HCT116 (cell line): ENCODE measurements around the gene DLD. TPM values are rescaled to one million over a fixed set of nuclear protein-coding genes. Genes with fewer than 3 reads are reported as not detected.
"Not testable (repeated sequence)": the region's sequence is repeated elsewhere in the genome, so short reads cannot be mapped to it uniquely, and the experiment has no call there.

ENCODE experiments used
- ATAC-seq: fragments of 200-7000 bp; cut with Tn5 transposase; 2 replicates; pipeline ENCODE4 v1.9.1; 2020; ENCODE audit warnings: mild to moderate bottlenecking, moderate library complexity
- BruUV-seq: library from RNA; stranded (reverse); fragments of 400-500 nt; replicated peaks from 2 replicates; lab custom pipeline; 2021; lab: Mats Ljungman, UMichigan
- CTCF ChIA-PET: fragments of 300-600 bp; sonication (Branson Sonifier 250); formaldehyde crosslinking; loops from one replicate; lab custom pipeline; 2021; ENCODE audit warnings: antibody characterized with exemption; lab: Charles Lee
- POLR2A ChIA-PET: fragments of 300-600, 350-600 bp; sonication (Branson Sonifier 250); formaldehyde crosslinking; loops from one replicate; lab custom pipeline; 2021; ENCODE audit warnings: antibody characterized with exemption; lab: Charles Lee
- RAD21 ChIA-PET, 2 experiments: fragments of 300-600 bp; sonication (Branson Sonifier 250); formaldehyde crosslinking; loops; one replicate each; lab custom pipeline; 2023; ENCODE audit warnings: low total read pairs in 2 of 2; ENCODE audit not compliant: uncharacterized antibody in 2 of 2, unreplicated experiment in 2 of 2, low non-redundant PET in 1 of 2; lab: Charles Lee
- DNase-seq: peaks from one replicate; pipeline ENCODE4 v3.0.0-alpha.2; 2010; ENCODE audit warnings: low read depth, low spot score
- H2AFZ ChIP-seq: fragments of 200-600 bp; shearing (Covaris generic), sonication (generic); 2 replicates; pipeline ENCODE4 v1.6.1; 2017; ENCODE audit warnings: low read depth, mixed run types, mixed read lengths, antibody characterized with exemption, low read length; ENCODE audit not compliant: poor library complexity, severe bottlenecking
- H3K27ac ChIP-seq: 2 replicates; pipeline ENCODE4 v1.5.1; 2012; ENCODE audit warnings: low read depth, low read length
- H3K27me3 ChIP-seq: fragments of 200-600 bp; sonication (generic); 2 replicates; pipeline ENCODE4 v1.6.1; 2016; ENCODE audit warnings: mixed run types, low read length, mixed read lengths; ENCODE audit not compliant: insufficient read depth
- H3K36me3 ChIP-seq, 2 experiments: fragments of 200-500 bp in 1 of 2; fragments of 200-600 bp in 1 of 2; sonication (Bioruptor generic) in 1 of 2; sonication (generic) in 1 of 2; 2 replicates each; pipeline versions ENCODE4 v1.5.1 to v1.6.1; 2014 to 2016; ENCODE audit warnings: low read length in 2 of 2, inconsistent platforms in 1 of 2, mixed read lengths in 1 of 2, mixed run types in 1 of 2; ENCODE audit not compliant: insufficient read depth in 2 of 2, control insufficient read depth in 1 of 2
- H3K4me1 ChIP-seq, 2 experiments: fragments of 200-600 bp in 1 of 2; sonication (generic) in 1 of 2; 2 replicates each; pipeline versions ENCODE4 v1.5.1 to v1.6.1; 2012 to 2017; ENCODE audit warnings: low read length in 2 of 2, inconsistent platforms in 1 of 2, mild to moderate bottlenecking in 1 of 2, mixed read lengths in 1 of 2, mixed run types in 1 of 2, moderate library complexity in 1 of 2; ENCODE audit not compliant: insufficient read depth in 2 of 2, control insufficient read depth in 1 of 2
- H3K4me2 ChIP-seq: fragments of 200-600 bp; sonication (generic); 2 replicates; pipeline ENCODE4 v1.6.1; 2017; ENCODE audit warnings: mixed run types, low read length, mixed read lengths
- H3K4me3 ChIP-seq, 2 experiments: fragments of 200-600 bp in 1 of 2; sonication (generic) in 1 of 2; replicated peaks in 1 of 2; 2 replicates each; pipeline ENCODE4 v1.5.1; 2011 to 2016; ENCODE audit warnings: low read length in 2 of 2, control low read depth in 1 of 2, low read depth in 1 of 2, mild to moderate bottlenecking in 1 of 2, mixed read lengths in 1 of 2, mixed run types in 1 of 2
- H3K79me2 ChIP-seq: fragments of 200-600 bp; sonication (generic); 2 replicates; pipeline ENCODE4 v1.6.1; 2017; ENCODE audit warnings: mild to moderate bottlenecking, mixed run types, low read length, moderate library complexity, mixed read lengths; ENCODE audit not compliant: insufficient read depth
- H3K9ac ChIP-seq: fragments of 200-600 bp; sonication (generic); 2 replicates; pipeline ENCODE4 v1.6.1; 2016; ENCODE audit warnings: low read length, mixed read lengths
- H3K9me2 ChIP-seq: fragments of 200-600 bp; sonication (generic), shearing (Covaris generic); 2 replicates; pipeline ENCODE4 v1.6.1; 2017; ENCODE audit warnings: mixed run types, mild to moderate bottlenecking, moderate library complexity; ENCODE audit not compliant: insufficient read depth
- H3K9me3 ChIP-seq, 2 experiments: fragments of 200-500 bp in 1 of 2; fragments of 200-600 bp in 1 of 2; sonication (Bioruptor generic) in 1 of 2; sonication (generic) in 1 of 2; 2 replicates each; pipeline ENCODE4 v1.6.1; 2014 to 2017; ENCODE audit warnings: low read length in 2 of 2, mixed read lengths in 2 of 2, inconsistent platforms in 1 of 2, low read depth in 1 of 2, mild to moderate bottlenecking in 1 of 2, mixed run types in 1 of 2, moderate library complexity in 1 of 2; ENCODE audit not compliant: control insufficient read depth in 1 of 2, insufficient read depth in 1 of 2
- H4K20me1 ChIP-seq: fragments of 200-600 bp; sonication (generic), shearing (Covaris generic); 2 replicates; pipeline ENCODE4 v1.6.1; 2017; ENCODE audit warnings: mixed run types, mild to moderate bottlenecking, moderate library complexity; ENCODE audit not compliant: insufficient read depth
- ELF1 ChIP-seq: IDR thresholded peaks from 2 replicates; pipeline ENCODE4 v1.6.1; 2012; ENCODE audit warnings: low read depth, borderline replicate concordance
- FOSL1 ChIP-seq: IDR thresholded peaks from 2 replicates; pipeline ENCODE4 v1.6.1; 2012; ENCODE audit warnings: low read depth
- POLR2A ChIP-seq: IDR thresholded peaks from 2 replicates; pipeline ENCODE4 v1.7.0; 2011; ENCODE audit warnings: borderline replicate concordance; ENCODE audit not compliant: insufficient read depth, insufficient read length; ENCODE audit errors: extremely low read depth
- intact Hi-C: fragments of 100-400 bp; cut with micrococcal nuclease; formaldehyde crosslinking; loops from 2 replicates; pipeline ENCODE4 v1.10.0; 2022
- total RNA-seq: library from RNA; stranded (reverse); gene quantifications from one replicate; pipeline ENCODE4 v1.2.1, GENCODE V29; 2021; ENCODE audit not compliant: unreplicated experiment

The DLD gene
- total RNA-seq, 1 experiment from 2014 or later, result 104 TPM

GRCh38 chr7:107920048-107920772 lies 29.2 kb downstream of the DLD start (continued):
- TF ChIP-seq POLR2A, result no peak

- H3K9ac ChIP-seq, H3K4me3 ChIP-seq, H3K9me3 ChIP-seq, H3K4me1 ChIP-seq, H3K4me2 ChIP-seq, BruUV-seq, H3K9me2 ChIP-seq, CTCF ChIA-PET, DNase-seq, POLR2A ChIA-PET, intact Hi-C loops, H3K79me2 ChIP-seq, ATAC-seq, RAD21 ChIA-PET, H3K27me3 ChIP-seq, H3K27ac ChIP-seq, H2AFZ ChIP-seq, H4K20me1 ChIP-seq: not testable (repeated sequence)
- peaks cover 24 to 33% of the 10 kb centered on the region in 2 experiments; a peak in 3 of 4 replicates for H3K36me3 ChIP-seq
These were observed 30.8 kb downstream of the DLD start for GRCh38 chr7:107921826-107922225.

- intact Hi-C loops, result no loop called here
- no peak for ATAC-seq
- TF ChIP-seq ELF1 (no peak), FOSL1 (no peak)
- no peaks in the 10 kb centered on the region for H3K79me2 ChIP-seq
- H3K9me3 ChIP-seq, result no peaks in the 10 kb centered on the region
- no TSS peak for BruUV-seq
- CTCF ChIA-PET, result no interaction called here
- peaks cover 22 to 34% of the 10 kb centered on the region in 2 experiments; a peak in 3 of 4 replicates for H3K36me3 ChIP-seq
- no peak overlapping the region for H3K27ac ChIP-seq
- no peak overlapping the region for H3K4me3 ChIP-seq
- no peaks in the 10 kb centered on the region for H3K27me3 ChIP-seq
- H3K4me1 ChIP-seq, result no peaks in the 10 kb centered on the region
- H3K9me2 ChIP-seq, result no peaks in the 10 kb centered on the region
- H3K4me2 ChIP-seq, result no peak overlapping the region
- RAD21 ChIA-PET, result no interaction called here
- DNase-seq, result no peak
- H3K9ac ChIP-seq, result no peak overlapping the region
- no peaks in the 10 kb centered on the region for H4K20me1 ChIP-seq
- no peak overlapping the region for H2AFZ ChIP-seq
- POLR2A ChIA-PET, result no interaction called here
These were observed 31.9 kb downstream of the DLD start for GRCh38 chr7:107922886-107923285.
